Ishikawa (cell line): ENCODE data around the gene METTL23.

ENCODE experiments used
- CEBPB ChIP-seq: IDR thresholded peaks from 2 replicates; pipeline ENCODE4 v1.6.1; 2012
- CREB1 ChIP-seq: IDR thresholded peaks from 2 replicates; pipeline ENCODE4 v1.6.1; 2012; ENCODE audit warnings: low read depth
- EGR1 ChIP-seq: IDR thresholded peaks from 2 replicates; pipeline ENCODE4 v1.6.1; 2012
- EP300 ChIP-seq: IDR thresholded peaks from 2 replicates; pipeline ENCODE4 v1.6.1; 2012; ENCODE audit warnings: borderline replicate concordance
- FOXM1 ChIP-seq: IDR thresholded peaks from 2 replicates; pipeline ENCODE4 v1.6.1; 2012; ENCODE audit warnings: low read depth, borderline replicate concordance
- NFIC ChIP-seq: IDR thresholded peaks from 2 replicates; pipeline ENCODE4 v1.6.1; 2012
- RAD21 ChIP-seq: IDR thresholded peaks from 2 replicates; pipeline ENCODE4 v1.6.1; 2012; ENCODE audit warnings: low read depth
- REST ChIP-seq: IDR thresholded peaks from 2 replicates; pipeline ENCODE4 v1.6.1; 2012; ENCODE audit warnings: low read depth, mild to moderate bottlenecking
- TAF1 ChIP-seq: IDR thresholded peaks from 2 replicates; pipeline ENCODE4 v1.6.1; 2012; ENCODE audit warnings: low read depth, mild to moderate bottlenecking
- TCF12 ChIP-seq: IDR thresholded peaks from 2 replicates; pipeline ENCODE4 v1.6.1; 2012; ENCODE audit warnings: low read depth
- TEAD4 ChIP-seq: IDR thresholded peaks from 2 replicates; pipeline ENCODE4 v1.6.1; 2012
- YY1 ChIP-seq: IDR thresholded peaks from 2 replicates; pipeline ENCODE4 v1.6.1; 2012; ENCODE audit warnings: low read depth
- ZBTB7A ChIP-seq: IDR thresholded peaks from 2 replicates; pipeline ENCODE4 v1.6.1; 2012; ENCODE audit warnings: low read depth
- TF ChIP-seq, protein P1 (sequence below): IDR thresholded peaks from 2 replicates; pipeline ENCODE4 v1.6.1; 2012
- TF ChIP-seq, protein P2 (sequence below): IDR thresholded peaks from 2 replicates; pipeline ENCODE4 v1.6.1; 2012

The METTL23 gene

GRCh38 chr17:76718516-76718915, 8.1 kb upstream of the METTL23 start:
- TF ChIP-seq CEBPB = no peak
- TF ChIP-seq NFIC = no peak
- TF ChIP-seq, protein P1, sequence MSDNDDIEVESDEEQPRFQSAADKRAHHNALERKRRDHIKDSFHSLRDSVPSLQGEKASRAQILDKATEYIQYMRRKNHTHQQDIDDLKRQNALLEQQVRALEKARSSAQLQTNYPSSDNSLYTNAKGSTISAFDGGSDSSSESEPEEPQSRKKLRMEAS = no peak

DNA sequence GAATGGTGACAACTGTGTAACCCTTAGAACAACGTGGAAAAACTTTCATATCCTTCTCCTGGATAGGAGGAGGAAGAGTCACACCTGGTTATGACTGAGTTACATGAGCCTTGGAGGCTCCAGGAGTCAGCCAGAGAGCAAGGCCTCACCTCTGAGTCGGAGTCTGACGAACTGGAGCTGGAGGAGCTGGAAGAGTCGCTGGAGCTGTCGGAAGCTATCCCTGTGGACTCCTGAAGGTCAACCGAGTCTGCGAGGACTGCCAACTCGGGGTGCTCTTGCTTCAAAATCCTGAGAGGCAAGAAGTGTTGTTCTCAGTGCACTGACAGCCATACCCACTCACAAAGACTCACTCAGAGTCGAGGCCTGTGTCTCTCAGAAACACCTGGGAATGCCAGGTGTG, 6.4 kb upstream of the METTL23 start:
- TF ChIP-seq, protein P2, sequence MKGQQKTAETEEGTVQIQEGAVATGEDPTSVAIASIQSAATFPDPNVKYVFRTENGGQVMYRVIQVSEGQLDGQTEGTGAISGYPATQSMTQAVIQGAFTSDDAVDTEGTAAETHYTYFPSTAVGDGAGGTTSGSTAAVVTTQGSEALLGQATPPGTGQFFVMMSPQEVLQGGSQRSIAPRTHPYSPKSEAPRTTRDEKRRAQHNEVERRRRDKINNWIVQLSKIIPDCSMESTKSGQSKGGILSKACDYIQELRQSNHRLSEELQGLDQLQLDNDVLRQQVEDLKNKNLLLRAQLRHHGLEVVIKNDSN = no peak
- TF ChIP-seq, protein P1 = no peak

- TF ChIP-seq EGR1 (no peak), ZBTB7A (no peak), TEAD4 (no peak), CEBPB (no peak), REST (no peak), FOXM1 (no peak), TAF1 (no peak), EP300 (no peak), TCF12 (no peak), YY1 (no peak), NFIC (no peak), CREB1 (no peak), RAD21 (no peak)
- TF ChIP-seq, protein P2 = no peak
Measured at GRCh38 chr17:76720941-76721340, 5.7 kb upstream of the METTL23 start.

DNA sequence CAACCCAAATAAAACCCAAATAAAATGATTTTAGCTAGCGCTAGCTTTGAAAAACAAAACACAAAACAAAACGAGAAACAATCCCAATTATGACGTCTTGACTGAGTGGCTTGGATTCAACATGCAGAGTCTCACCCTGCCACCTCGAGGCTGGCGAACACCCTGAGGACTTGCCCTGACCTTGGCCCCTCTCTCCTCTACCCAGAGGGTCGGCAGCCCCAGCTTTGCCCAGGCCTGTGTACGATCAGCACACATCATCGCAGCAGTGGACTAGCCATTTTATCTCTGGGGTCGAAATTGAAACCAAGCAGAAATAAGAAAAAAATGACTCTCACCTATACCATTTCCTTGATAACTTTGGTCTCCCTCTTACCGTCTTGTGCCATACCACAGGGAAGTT, 5.2 kb upstream of the METTL23 start:
- TF ChIP-seq, protein P2 = no peak
- TF ChIP-seq EP300 (no peak), FOXM1 (no peak), ZBTB7A (no peak), REST (no peak), TEAD4 (no peak), NFIC (no peak), YY1 (no peak), RAD21 (no peak)
- TF ChIP-seq, protein P1 = no peak

DNA sequence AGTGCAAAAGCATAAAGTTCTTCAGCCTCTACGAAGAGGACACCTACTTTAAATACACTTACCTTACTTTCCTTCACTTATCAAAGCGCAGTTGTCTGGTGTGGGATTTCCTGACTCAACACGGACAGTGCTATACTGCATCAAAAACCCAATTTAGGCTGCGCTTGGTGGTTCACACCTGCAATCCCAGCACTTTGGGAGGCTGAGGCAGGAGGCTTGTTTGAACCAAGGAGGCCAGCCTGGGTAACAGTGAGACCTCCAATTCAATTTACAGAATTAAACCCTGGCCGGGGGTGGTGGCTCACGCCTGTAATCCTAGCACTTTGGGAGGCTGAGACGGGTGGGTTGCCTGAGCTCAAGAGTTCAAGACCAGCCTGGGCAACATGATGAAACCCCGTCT, 4.4 kb upstream of the METTL23 start:
- TF ChIP-seq TCF12 = no peak
- TF ChIP-seq TAF1 = no peak
- no peak for TF ChIP-seq YY1
- no peak for TF ChIP-seq FOXM1
- no peak for TF ChIP-seq CEBPB
- TF ChIP-seq, protein P2 = no peak
- no peak for TF ChIP-seq ZBTB7A
- TF ChIP-seq, protein P1 = no peak
- no peak for TF ChIP-seq EP300
- TF ChIP-seq RAD21 = no peak
- TF ChIP-seq REST = no peak
- TF ChIP-seq TEAD4 = no peak
- TF ChIP-seq EGR1 = no peak
- TF ChIP-seq CREB1 = no peak
- no peak for TF ChIP-seq NFIC
